Left renal cortex interstitium (tissue), 4 donors: ENCODE data around the gene OGDHL. TPM values are rescaled to one million over a fixed set of nuclear protein-coding genes. Genes with fewer than 3 reads are reported as not detected.
"Not testable (repeated sequence)": the region's sequence is repeated elsewhere in the genome, so short reads cannot be mapped to it uniquely, and the experiment has no call there.

Source experiments
- DNase-seq, 4 donors: peaks; one replicate each; pipeline ENCODE4 v3.0.0-alpha.2; 2013; ENCODE audit warnings: low read depth in 4 of 4, low spot score in 2 of 4, missing footprints in 1 of 4
- polyA plus RNA-seq, 4 donors: library from polyadenylated mRNA; unstranded; fragments of 120-200 nt; gene quantifications; one replicate each; pipeline ENCODE4 v1.2.1, GENCODE V29; 2013; ENCODE audit not compliant: insufficient read length in 4 of 4

OGDHL gene
- polyA plus RNA-seq, 4 donors = 42.3 to 47.6 (median 44.1) TPM

- no peak for DNase-seq
These were observed 20.8 kb downstream of the OGDHL start for GRCh38 chr10:49741108-49741995.

- no peak for DNase-seq
These were observed 21.6 kb downstream of the OGDHL start for GRCh38 chr10:49740346-49741107.

GRCh38 chr10:49739426-49739825 is 22.7 kb downstream of the OGDHL start:
- DNase-seq = no peak

- DNase-seq = no peak
These were observed 23.3 kb downstream of the OGDHL start for GRCh38 chr10:49738616-49739360.

- no peak for DNase-seq
These were observed 24.5 kb downstream of the OGDHL start for GRCh38 chr10:49737474-49738201.

GRCh38 chr10:49736564-49737113 is 25.5 kb downstream of the OGDHL start:
- no peak for DNase-seq

- no peak for DNase-seq
These were observed 26.1 kb downstream of the OGDHL start for GRCh38 chr10:49735848-49736563.

GRCh38 chr10:49735161-49735560 is 27.0 kb downstream of the OGDHL start:
- DNase-seq = no peak

GRCh38 chr10:49734676-49735075 is 27.4 kb downstream of the OGDHL start:
- no peak for DNase-seq

- no peak for DNase-seq
These were observed 28.3 kb downstream of the OGDHL start for GRCh38 chr10:49733866-49734265.

GRCh38 chr10:49726593-49726992 is 35.5 kb downstream of the OGDHL start:
- no peak for DNase-seq

GRCh38 chr10:49715157-49715556 is 47.0 kb downstream of the OGDHL start:
- DNase-seq = not testable (repeated sequence)

GRCh38 chr10:49713266-49713665 is 48.9 kb downstream of the OGDHL start:
- no peak for DNase-seq

- DNase-seq = no peak
These were observed 50.6 kb downstream of the OGDHL start for GRCh38 chr10:49711481-49711880.

GRCh38 chr10:49710966-49711365 is 51.2 kb downstream of the OGDHL start:
- DNase-seq = no peak

GRCh38 chr10:49709934-49710333 is 52.2 kb downstream of the OGDHL start:
- DNase-seq = no peak

- no peak for DNase-seq
These were observed 54.5 kb downstream of the OGDHL start for GRCh38 chr10:49707585-49707984.

GRCh38 chr10:49700997-49701396 is 61.1 kb downstream of the OGDHL start:
- no peak for DNase-seq

- no peak for DNase-seq
These were observed 61.9 kb downstream of the OGDHL start for GRCh38 chr10:49700211-49700610.
